Fibroblast of upper back skin (primary cell): Measurements from ENCODE around the gene DDX51.
"Not testable (repeated sequence)": the region's sequence is repeated elsewhere in the genome, so short reads cannot be mapped to it uniquely, and the experiment has no call there.

ENCODE experiments used
- DNase-seq: peaks from one replicate; pipeline ENCODE4 v3.0.0-alpha.2; 2013

The DDX51 gene

DNA sequence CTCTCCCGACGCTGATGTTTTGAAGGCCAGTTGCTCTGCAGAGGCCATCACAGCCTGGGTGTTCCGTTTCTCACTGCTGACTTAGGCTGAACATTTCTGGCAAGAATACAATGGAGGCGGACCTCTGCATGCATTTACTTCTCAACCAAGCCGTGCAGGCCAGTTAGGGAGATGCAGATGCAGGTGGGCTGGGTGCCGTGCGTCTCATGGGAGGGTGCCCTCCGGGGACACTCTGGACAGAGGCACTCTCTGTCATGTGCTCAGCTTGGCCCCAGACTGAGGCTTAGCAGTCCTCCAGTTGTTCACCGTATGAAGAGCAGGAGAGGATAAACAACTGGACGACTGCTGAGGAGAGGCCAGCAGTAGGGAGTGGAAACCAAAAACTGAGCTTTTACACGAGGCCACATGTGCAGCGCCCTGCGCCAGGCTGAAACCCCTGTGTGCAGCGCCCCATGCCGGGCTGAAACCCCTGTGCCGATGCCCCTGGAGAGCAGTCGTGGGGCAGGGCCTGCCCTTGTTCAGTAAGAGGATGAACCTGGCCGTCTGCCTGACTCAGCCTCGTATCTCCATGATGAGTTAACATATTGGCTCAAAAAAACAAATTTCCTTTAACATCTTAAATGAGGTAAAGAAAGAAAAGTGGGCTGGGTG, 32.3 kb downstream of the DDX51 start:
- DNase-seq, result no peak

DNA sequence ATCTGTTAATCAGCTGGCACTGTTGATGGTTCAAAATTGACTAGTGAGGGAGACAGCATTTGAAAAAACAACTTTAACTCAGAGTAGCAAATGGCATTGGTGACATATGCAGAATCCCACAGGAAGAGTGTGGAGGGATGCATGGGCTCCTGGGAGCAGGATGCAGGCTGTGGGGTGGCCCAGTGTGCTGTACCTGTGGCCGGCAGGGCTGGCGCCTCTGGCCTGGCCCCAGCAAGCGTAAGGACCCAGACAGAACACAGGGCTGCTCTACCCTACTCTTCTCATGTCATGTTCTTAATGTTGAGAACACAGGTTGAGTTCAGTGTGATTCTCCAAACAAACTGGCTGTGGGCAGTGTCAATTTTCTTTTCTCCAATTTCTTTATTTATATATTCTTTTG, 33.4 kb downstream of the DDX51 start:
- no peak for DNase-seq

DNA sequence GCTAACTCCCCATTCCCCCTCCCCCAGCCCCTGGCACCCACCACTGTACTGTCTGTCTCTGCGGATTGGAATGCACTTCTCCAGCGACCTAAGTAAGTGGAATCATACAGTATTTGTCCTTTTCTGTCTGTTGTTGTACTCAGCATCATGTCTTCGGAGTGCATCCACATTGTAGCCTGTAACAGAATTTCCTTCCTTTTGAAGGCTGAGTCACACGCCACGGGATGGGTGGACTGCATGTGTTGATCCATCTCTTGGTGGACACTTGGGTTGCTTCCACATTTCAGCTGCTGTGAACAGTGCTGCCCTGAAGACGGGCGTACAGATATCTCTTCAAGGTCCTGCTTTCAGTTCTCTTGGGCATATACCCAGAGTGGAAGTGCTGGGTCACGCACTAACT, 34.4 kb downstream of the DDX51 start:
- no peak for DNase-seq

DNA sequence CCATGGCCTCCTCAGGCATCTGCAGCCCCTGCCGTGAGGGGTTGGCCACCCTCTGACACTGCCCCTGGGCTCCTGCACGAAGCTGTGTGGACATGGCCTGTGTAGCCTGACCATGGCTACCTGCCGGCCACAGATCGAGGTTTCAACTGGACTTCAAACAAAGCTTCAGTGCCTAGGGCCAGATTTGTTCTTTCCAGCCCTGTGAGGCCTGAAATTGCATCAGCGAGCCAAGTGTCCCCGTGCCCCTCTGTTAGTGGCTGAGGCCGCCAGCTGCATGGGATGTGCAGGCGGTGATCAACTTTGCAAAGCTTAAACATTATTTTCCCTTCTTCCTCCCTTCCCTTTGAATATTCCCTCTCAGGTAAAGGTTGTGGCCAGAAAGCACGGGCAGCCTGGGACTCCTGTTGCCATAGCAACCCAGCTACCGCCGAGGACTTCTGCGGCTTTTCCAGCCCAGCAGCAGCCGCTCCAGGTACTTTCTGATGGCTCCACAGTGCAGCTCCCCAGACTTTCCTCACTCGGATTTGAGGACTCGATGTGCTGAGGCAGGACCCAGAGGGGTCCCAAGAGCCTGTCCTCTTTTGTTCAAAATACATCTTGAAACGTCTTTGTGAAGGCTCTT, 35.8 kb downstream of the DDX51 start:
- no peak for DNase-seq

DNA sequence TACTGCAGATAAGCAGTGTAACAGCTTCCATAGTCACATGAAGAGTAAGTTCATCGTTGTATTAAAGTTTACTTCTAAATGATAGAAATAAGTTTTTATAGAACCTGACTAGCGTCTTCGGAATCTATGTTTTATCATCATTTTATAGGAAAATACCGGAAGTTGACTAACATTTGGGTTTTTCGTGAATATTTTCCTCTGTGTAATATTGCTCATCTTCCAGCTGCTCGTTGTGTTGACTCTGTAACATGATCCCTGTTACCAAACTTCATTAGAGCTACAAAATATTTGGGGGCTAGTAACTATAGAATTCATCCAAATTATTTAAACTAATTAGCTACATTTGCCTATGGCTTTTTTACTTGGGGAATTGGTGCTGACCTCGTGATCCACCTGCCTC, 37.2 kb downstream of the DDX51 start:
- DNase-seq, result no peak

DNA sequence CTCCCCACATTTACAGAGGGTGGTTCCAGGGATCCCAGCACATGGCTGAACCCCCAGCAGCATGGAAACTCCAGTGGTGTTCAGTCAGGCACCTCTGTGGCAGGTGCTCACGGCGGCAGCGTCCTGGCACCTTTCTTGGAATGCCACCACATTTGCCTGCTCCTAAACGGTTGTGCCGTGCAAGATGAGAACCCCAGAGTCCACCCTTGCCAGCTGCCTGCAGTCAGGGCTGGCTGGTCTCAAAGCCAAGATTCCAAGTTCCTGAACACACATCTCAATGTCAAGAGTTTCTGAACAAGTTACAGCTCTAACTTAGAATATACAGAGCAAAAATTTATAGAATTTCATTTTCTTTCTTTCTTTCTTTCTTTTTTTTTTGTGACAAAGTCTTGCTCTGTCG, 38.7 kb downstream of the DDX51 start:
- DNase-seq, result no peak

DNA sequence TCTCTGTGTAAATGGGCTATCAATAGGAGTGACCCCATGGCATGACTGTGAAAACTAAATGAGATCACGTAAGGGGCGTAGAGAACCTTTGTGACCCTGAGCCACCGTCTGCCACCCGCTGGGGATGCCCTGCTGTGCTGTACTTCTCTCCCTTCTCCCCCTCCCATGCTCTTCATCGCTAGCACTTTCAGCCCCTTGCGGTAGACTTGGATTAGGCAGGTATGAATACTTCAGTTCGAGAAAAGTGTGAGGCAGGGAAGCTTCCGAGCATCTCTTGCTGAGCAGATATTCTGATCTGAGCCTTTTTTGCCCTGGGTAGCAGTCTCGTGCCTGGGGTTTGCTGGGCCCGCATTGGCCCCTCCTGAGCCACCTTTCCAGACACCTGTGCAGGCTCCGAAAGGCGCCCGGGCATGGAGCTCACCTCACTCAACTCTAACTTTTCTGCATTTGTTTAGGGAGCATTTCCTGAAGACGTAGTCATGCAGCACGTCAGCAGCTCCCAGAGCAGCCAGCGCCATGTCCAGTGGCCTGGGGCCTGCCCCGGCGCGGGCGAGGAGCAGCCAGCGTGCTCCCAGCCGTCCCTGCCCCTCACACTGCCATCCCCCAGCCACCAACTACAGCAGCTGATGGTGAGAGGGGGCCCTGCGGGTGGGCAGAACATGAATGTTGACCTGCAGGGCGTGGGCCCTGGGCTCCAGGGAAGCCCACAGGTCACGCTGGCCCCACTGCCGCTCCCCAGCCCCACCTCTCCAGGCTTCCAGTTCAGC, 40.4 kb downstream of the DDX51 start:
- DNase-seq, result no peak

DNA sequence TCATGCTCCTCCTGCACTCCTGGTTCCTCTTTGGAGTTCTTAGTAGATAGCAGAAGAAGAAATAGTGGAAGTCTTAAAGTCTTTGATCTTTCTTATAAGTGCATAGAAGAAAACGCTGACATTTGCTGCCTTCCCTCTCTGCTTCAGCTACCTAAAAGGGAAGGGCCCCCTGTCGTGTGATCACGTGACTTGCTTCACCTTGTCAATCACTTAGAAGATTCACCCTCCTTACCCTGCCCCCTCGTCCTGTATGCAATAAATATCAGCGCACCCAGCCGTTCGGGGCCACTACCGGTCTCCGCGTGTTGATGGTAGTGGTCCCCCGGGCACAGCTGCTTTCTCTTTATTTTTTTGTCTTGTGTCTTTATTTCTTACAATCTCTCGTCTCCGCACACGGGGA, 41.0 kb downstream of the DDX51 start:
- not testable (repeated sequence) for DNase-seq

DNA sequence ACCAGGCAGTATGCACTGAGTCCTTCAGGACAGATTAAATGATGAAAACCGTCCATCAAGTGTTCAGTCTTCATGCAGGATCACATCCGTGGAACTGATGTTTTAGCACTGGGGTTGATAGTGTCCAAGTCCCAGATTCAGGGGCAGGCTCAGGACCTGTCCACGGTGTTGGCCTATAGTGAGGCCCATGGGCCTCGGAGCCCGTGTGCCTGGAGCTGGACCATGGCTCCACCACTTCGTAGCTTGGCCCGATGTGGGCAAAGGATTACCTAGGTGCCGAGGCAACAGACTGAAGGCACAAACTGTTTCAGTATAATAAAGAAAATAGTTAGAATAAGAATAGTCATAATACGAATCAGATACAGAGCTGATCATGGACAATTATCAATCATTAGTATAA, 41.8 kb downstream of the DDX51 start:
- DNase-seq, result no peak

DNA sequence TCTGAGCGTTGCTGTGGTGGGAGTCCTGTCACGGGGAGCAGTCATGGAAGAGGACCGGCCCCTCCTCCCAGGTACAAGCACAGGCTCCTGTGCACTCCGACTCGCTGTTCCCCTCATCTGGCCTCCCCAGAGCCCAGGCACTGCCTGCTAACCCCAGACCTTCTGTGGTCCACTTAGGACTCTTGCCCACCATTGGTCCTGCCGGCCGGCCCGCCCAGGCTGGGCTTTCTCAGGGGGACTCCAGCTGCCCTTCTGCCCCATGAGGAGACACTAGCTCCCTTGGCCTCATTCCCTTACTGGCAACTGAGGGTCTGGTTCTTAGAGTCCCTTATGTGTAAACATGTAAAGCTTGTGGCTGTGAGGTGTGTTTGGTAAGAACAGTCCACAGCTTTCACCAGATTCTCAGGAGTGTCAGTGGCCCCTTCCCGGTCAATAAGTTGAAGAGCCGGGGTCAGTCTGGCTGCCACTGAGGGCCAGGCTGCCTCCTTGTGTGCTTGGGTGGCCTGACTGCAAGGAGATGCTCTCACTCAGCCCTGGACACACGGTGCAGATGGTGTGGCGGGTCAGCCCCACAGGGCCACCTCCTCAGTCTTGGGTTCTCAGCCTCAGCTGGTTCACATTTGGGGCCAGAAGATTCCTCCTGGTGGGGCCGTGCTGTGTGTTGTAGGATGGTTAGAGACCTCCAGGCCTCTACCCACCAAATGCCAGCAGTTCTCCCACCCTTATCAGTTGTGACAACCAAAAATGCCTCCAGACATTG, 43.6 kb downstream of the DDX51 start:
- no peak for DNase-seq

DNA sequence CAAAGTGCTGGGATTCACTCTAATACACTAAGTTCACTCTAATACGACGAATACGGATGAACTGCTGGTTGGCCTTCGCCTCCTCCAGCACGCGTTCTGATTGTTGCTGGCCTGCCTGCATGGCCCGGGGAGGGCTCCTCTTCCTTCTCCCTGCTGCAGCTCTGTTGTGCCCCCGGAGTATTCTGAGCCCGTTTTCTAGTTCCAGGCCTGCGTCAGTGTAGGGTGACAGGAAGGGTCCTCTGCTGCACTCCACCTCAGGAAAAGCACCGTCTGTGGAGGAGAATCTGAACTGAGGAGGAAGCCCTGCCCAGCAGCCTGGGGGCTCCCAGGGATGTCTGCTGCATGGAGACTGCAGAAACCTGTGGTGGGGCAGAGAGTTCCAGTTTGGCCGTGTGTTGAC, 44.4 kb downstream of the DDX51 start:
- DNase-seq, result no peak

DNA sequence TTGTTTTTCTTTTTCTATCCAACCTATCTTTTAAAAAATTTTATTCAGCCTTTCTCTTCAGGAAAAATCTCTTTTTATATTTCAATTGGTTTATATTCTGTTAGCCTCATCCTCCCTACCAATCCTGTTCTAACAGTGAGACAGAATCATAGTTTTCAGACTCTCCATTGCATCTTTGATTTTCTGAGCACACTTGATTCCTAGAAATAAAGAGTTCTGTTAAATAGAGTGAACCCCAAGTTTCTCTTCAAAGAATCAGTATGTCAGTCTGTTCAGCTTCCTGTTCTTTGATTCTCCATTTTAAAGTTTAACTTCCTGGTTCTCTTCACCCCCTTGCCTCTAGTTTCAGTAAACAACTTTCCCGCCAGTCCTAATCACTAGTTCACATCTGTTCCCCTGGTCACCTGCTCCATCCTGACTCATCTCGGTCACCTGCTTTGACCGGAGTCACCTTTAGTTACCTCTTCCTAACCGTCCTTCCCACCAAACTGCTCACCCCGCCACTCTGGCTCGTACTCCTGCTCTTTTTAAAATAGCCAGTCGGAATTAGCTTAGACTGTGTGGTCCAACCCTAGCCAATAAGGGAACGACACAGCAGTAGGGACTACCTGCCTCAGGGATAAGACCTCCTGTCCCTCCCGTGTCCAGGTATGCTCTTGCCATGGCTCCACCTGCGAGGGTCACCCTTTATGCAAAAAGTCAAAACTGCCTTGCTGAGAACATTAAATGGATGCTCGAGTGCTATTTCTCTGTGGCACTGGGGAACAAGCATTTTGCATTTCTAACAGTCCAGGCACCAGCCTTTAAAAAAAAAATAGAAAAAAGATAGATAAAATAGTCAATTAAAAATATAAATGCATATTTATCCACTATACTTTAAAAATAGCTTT, 48.4 kb downstream of the DDX51 start:
- no peak for DNase-seq

DNA sequence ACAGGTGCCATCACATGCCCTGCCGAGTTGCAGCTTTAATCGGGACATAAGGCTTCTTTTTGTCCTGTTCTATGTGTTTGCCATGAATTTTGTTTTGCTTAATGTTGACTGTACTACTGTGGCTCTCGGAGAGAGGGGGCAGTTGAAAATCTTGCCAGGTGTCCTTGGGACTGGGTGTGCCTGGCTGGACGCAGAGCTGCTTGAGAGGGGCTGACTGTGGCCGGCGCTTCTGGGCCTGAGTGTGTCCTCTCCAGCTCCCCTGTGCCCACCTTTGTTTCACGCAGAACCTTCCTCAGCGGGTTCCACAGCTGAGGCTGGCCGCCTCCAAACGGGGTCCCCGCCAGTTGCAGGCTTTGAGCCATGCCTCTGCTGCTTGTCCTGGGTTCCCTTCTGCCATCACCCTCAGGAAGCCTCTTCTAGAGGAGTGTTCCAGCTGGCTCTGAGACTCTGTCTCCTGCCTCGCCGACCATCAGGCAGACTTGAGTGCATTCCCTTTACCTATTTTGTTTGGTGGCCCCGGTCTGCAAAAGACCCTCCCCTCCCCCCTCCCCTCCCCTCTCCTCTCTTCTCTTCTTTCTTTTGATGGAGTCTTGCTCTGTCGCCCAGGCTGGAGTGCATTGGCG, 49.7 kb downstream of the DDX51 start:
- no peak for DNase-seq

DNA sequence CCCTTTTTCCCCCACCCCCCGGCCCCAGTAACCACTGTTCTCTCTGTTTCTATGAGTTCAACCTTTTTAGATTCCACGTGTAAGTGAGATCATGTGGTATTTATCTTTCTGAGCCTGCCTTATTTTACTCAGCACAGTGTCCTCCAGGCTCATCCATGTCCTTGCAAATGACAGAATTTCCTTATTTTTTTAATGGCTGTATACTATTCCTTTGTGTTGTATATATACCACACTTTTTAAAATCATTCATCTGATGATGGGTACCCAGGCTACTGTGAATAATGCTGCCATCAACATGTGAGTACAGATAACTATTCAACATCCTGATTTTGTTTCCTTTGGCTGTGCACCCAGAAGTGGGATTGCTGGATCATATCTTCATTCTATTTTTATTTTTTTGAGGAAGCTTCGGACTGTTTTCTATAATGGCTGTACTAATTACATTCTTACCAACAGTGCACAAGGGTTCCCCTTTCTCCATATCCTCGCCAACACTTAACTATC, 54.7 kb downstream of the DDX51 start:
- DNase-seq, result no peak
